NCI-H128 (cell line): ENCODE results near the gene ATG16L1.

Experiments used
- DNase-seq: peaks from one replicate; lab custom pipeline; 2025; ENCODE audit not compliant: unreplicated experiment; lab: John Stamatoyannopoulos, UW

ATG16L1 gene

DNA sequence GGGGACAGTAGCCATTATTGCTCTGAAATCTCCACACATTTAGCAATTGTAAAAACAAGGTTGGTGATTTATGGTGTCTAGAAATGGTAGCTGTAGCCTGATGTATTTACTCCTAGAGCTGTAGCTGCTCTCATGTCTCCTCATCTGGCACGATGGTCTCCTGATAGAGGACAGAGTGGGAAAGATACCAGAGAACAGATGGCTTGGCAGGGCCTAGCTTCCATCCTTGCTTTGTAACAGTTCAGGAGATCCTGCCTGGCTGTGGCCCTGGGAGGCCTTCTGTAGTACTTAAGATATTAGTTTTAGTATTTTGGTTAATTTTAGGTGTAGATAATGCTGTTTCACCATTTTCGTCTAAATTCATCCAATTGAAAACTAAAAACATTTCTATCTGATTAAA lies 6.7 kb downstream of the ATG16L1 start:
- no peak for DNase-seq

DNA sequence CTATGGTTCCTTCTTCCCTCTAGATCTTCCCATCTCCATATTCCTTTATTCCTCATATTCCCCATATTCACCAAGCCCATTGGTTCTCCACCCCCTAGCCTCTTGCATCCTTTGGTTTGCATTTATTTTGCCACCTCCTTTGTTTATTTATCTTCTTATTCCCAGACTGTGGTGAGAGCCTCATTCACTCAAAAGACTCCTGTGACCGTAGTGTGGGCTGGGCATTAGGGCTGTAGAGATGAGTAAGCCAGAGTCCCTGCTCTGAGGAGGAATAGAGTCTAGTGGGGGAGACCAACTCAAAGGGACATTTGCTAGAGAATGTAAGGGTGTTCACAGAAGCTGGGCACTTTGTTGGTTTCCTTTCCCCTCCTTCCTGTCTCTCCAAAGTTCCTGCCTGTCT lies 8.3 kb downstream of the ATG16L1 start:
- DNase-seq: no peak

DNA sequence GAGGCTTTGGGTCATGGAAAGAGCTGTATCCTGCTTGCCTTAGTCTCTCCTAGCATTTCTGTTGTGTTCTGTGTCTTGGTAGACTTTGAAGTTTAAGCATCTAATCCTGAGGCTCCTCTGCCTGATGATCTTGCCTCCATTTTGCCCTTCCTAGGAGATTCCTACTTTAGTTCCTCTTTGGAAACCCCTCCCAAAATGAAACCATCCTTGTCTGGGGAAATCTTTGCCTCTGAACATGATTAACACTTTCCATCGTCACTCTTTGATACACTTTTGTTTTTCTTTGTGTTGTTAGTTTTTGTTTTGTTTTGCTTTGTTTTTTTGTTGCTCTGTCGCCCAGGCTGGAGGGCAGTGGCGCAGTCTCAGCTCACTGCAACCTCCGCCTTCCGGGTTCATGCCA lies 9.2 kb downstream of the ATG16L1 start:
- DNase-seq: no peak

DNA sequence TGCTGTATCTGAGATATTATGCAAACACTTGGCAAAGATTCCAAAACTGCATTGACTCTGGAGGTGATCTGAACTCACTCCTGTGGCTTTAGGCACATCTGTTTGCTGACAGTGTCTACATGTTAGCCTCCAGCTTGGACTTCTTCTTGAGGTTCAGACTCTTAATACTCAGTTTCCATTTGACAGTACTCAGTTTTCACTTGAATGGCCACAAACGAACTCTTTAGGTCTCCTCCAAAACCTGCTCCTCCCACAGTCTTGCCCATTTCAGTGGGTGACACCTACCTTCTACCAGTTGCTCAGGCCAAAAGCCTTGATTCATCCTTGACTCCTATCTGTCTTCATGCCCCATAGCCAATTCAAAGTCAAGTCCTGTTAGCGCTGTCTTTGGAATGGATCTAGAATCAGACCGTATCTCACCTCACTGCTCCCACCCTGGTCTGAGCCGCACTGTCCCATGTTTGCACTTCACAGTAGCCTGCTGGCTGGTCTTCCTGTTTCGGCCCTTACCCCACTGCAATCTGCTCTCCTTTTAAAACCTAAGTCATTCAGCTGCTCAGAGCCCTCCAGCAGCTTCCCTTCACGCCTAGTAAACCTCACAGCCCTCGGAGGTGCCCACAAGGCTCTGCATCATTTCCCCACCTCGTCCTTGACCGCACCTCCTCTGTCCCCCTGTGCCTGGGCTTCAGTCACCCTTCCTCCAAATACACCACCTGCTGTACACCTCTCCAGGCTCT lies 10.5 kb downstream of the ATG16L1 start:
- DNase-seq: no peak

DNA sequence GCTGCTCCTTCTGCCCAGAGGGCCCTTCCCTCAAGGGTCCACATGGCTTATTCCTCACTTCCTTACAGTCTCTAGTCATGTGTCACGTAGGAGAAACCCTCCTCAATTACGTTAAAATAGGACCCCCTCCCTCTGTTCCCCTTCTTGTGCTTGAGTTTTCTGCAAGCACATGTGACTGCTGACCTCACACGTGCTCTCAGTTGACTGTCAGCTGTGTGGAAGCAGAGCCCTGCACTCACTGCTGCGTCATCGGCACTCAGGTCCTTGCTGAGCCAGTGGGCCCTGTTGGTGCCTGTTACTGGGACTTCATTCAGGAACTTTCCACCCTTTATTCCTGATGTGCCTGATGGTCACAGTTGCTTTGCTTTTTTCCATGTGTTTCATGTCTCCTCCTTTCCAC lies 11.1 kb downstream of the ATG16L1 start:
- DNase-seq: no peak

DNA sequence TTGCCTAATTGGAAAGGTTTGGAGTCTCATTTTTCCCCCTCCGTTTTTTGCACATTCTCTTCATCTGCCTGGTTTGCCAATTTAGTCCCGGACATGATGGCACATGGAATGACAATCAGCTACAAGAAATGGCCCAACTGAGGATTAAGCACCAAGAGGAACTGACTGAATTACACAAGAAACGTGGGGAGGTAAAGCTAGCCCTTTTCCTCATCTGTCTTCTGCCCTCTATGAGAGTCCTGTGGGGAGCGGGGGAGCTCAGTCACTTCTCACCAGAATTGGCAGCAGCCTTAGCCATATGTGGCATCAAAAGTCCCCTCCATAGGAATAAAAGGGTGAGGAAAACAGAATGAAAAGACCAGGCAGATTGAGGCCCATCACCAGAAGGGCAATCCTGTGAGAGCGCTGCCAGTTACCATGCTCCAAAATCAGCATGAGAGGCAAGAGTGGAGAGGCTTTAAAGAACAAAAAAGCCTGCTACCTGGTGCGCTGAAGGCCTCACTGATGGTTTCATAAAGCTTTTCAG lies 11.6 kb downstream of the ATG16L1 start:
- DNase-seq: no peak

DNA sequence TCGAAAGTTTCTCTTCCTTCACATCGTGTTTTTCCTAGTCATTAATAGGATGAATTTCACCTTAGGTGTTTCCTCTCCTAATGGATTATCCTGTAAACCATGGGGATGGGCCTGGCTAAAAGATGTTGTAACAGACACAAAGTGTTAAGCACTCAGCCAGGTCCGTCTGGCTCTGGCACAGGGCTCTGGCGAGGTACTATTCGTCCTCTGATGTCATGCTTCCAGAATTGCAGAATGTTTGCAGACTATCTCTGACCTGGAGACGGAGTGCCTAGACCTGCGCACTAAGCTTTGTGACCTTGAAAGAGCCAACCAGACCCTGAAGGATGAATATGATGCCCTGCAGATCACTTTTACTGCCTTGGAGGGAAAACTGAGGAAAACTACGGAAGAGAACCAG lies 13.2 kb downstream of the ATG16L1 start:
- DNase-seq: no peak

DNA sequence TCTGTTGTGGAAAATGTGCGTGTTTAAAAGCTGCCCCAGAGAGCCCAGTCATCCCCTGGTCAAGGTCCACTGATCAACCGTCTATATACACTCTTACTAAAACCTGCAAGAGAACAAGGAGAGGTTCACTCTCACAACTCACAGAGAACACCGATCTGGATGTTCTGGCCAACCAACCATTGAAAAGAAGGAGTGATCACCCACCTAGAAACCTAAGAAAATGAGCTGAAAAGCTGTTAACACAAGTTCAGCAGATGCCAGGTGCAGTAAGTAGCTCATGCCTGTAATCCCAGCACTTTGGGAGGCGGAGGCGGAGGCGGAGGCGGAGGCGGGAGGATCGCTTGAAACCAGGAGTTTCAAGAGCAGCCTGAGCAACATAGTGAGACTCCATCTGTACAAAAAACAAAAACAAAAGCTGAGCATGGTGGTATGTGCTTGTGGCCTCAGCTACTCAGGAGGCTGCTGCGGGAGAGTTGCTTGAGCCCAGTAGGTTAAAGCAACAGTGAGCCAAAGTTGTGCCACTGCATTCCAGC lies 14.5 kb downstream of the ATG16L1 start:
- no peak for DNase-seq

DNA sequence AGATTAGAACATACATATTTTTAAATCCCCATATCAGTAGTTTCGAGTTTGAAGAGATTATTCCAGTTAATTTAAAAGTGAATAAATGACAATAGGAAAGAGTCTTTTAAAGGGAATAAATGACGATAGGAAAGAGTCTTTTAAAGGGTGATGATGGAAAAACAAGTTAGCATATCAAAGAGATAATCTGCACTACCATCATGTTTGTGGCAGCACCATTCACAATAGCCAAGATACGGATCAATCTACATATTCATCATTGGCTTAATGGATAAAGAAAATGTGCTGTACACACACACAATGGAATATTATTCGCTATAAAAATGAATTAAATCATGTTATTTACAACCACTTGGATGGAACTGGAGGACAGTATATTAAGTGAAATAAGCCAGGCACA lies 15.0 kb downstream of the ATG16L1 start:
- DNase-seq: no peak

DNA sequence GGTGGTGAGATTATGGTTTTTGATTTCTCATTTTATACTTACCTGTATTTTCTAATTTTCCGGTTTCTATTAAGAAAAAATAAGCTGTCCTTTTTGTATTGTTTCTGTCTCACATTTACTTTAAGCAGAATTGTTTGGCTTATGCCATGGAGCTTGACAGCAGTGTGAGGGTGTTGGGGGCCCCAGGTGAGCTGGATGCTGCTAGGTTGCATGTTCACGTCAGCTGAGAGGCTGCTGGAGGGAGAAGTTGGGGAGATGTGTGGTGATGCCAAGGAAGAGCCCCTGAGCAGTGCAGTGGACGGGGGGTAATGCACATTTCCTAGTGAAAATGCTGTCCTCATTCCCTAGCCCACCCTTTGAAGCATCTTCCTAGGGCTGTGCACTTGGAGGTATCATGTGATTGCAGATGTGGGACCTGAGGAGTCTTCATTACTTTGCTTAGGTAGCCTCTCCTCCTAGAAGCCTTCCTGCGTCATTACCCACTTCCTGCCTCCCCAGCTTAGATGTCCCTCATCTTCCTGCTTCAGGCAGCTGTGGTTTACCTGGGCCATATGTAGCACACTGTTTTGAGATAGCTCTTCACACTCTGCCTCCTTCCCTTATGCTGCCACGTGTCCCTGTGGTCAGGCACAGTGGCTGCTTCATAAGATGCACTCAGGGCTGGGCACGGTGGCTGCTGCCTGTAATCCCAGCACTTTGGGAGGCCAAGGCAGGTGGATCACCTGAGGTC lies 16.2 kb downstream of the ATG16L1 start:
- DNase-seq: no peak

DNA sequence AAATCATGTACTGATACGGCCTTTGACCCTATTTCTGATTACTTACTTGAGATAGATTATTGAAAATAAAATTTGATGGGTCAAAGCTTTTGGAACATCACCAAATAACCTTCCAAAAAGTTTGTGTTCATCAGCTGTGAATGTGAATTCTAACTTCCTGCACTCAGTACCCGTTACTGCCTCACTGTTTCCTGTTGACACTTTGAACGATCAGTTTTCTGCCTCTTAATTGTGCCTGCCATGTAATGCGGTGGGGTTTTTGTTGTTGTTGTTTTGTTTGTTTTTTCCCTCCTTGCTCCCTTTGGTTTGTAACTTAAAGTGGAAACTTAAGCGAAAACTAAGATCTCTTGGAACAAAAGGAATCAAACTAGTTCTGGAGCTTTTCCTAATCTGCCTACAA lies 18.9 kb downstream of the ATG16L1 start:
- no peak for DNase-seq

DNA sequence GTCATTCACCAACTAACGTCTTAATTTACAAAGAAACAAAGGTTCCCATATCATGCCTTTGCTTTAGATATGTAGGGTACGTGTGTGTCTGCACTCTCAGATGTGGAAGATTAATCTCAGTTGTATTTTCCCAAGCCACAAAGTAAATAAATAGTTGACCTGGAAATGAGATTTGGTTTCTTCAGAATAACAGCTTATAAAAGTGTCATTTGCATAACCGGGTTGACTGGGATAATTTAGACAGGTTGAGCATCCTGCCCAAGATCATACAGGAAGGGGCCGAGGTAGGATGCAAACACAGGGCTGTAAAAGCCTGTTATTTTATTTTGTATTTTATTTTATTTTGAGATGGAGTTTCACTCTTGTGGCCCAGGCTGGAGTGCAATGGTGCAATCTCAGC lies 19.5 kb downstream of the ATG16L1 start:
- DNase-seq: no peak

DNA sequence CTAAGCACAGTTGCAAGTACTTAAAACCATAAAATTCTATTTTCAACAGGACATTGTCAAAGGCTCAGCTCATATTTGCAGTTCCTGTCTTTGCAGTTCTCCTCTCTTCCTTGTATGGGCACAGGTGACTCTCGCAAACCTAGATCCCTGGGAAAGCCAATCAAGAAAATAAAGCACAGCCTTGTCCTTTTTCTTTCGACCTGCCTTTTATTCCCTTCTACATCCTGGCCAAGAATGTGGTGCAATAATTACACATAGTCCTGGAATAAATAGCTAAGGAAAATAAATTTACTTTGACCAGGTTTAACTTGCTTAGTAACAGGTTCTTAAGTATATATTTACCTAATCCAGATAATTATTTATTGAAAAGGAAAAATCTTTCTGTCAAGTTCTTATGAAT lies 20.2 kb downstream of the ATG16L1 start:
- no peak for DNase-seq

DNA sequence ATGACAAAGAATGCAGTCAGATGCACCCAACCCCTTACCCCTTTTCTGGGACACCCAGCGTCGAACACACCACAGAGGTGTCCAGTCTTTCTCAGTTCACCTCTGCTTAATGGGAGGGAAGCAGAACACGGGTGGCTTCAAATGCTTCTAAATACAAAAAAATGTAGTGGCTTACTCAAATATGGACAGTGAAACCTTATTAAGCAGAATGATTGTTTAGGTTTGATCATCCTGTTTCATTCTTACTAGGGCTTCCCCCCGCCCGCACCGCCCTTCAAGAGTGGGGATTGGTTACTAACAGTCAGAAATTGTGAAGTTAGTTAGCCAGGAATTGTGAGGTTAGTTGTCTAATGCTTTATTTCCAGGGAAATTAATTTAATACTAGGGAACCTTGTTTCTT lies 21.6 kb downstream of the ATG16L1 start:
- DNase-seq: no peak

DNA sequence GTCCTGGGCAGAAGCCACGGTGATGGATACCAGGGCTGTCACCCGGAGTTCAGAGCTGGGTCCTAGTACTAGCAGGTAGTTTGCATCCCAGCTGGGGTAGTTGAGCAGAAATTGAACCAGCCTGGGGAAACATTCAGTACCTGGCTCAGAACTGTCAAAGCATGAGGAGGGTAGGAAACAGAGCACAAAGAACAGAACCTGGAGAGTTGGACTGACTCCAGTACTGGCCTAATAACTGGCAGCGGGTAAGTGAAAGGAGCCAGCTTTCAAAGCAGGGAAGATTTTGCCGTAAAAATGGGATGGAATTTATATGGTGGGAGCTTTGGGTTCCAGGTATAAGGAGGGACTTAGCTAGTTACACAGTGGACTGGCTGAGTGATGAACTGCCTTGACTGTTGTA lies 23.8 kb downstream of the ATG16L1 start:
- no peak for DNase-seq

DNA sequence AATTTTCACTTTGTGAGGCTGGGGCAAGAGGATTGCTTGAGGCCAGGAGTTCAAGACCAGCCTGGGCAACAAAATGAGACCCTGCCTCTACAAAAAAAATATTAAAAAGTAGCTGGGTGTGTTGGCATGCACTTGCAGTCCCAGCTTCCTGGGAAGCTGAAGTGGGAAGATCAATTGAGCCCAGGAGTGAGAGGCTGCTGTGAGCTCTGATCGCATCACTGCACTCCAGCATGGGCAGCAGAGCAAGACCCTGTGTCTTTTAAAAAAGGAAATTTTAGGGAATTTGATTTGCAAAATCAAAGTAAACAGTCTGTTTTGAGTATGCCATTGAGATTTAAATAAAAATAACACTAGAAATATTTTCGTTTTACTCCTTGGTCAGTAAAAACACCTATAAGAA lies 27.4 kb downstream of the ATG16L1 start:
- DNase-seq: no peak

DNA sequence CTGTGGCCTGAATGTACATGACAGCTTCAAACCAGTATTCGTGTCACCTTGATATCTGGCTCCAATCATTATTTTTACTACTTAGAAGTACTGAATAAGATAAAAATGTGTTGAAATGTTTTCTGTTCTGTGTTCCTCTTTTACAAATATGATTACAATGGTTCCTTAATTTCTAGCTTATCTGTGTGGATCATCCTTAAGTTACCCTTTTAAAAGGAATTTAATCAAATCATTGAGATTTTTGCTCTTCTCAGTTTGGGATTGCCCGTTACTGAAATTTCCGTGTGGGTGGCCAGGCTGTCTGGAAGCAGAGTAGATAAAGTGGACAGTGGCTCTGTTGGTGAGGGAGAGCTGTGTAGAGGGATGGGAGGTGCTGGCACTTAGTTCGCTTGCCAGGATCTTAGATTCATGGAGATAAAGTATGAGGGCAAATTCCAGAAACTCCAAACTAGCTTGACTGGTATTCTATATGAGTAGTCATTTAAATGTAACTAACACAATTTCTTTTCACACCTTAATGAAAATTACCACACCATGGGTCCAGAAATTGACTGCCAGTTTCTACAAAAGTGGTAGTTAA lies 28.7 kb downstream of the ATG16L1 start:
- no peak for DNase-seq

DNA sequence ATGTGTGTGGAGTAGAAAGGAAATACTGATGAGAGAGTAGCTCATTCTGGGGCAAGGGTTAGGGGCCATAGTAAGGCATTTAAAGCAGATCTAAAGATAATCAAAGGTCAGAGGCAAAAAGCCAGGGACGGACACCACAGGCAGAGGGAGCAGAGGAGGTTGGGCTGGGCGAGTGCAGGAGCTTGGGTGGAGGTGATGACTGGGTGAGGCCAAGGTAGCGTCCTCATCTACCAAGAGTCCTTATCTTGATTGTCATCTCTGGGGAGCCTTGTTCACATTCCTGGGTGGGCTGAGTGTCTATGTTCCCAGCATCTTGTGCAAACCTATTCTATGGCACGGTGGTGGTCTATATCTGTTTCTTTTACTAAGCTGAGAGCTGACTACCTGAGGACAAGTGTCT lies 30.1 kb downstream of the ATG16L1 start:
- no peak for DNase-seq

DNA sequence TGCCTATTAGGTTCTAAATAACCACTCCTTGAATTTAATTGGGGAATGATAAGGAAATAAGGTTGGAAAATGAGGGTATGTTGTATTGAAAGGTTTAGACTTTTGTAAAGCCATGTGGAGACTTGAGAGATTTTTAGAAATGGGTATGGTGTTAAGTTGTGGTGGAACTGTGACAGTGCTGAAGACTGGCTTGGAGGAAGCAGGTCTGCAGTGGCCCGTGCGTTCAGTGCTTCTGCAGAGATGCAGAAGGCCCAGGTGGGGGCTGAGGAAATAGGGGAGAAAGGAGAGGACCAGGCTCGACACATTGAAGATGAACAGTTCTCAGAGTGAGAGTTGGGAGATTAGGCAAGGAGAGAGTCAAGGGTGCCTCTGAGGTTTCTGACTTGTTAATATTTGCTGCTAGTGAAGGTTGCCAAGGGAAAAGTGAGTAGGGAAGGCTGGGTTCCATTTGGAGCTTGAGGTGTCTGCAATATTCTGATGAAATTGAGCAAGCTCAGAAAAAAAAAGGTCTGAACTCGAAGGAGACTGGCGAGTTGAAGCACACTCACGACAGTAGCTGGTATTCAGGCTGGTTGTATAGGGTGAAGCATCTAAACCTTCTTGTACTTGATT lies 30.6 kb downstream of the ATG16L1 start:
- no peak for DNase-seq

DNA sequence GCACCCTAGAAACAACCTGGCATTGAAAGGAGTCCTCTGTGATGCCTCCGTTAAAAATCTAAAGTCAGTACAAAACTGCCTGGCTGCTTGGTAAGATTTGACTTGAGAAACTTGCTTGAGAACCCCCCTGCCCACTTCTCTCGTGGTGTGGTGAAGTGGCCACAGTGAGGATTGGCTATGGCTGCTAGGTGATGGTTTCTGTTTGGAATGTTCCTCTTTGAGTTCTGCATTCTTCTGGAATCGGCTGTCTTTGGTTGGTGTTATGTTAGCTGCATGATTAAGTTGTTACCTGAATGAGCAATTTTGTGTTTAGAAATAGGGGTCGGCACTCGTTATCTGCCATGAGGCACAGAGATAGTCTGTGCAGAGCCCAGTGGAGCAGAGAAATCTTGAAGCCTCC lies 34.4 kb downstream of the ATG16L1 start:
- DNase-seq: no peak

DNA sequence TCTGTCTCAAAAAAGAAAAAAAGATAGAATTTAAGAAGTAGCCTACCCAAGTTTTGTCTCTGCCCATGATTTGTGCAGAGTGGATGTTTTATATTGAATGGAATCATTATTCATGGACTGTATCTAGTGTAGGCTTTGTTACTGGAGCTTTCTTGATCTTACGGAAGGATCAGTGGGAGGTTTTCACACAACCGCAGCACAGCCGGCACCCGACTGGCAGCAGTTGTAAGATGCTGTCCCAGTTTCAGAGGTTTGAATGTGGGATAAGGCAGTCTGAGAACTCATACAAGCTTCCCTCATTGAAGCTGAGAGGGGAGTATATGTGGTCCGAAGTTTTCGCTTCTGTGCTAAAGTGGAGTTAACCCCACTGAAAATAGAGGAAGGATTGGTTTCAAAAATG lies 36.4 kb downstream of the ATG16L1 start:
- no peak for DNase-seq

DNA sequence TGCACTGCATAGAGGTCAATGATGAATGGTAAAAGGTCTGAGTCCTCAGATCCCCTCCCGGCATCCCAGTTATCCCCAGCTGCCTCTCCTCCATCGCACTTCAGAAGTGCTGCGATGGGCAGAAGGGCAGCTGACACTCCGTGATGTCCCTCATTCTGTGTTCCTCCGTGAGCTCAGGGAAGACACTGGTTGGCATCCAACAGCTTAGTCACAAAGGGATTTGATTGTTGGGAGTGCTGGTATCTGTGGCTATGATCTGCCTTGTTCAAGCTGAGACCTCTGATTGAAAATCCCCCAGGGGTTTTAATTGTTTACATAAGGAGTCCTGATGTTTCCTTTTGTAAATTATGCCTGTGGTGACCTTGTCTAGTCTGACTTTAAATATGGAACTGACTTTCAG lies 37.2 kb downstream of the ATG16L1 start:
- no peak for DNase-seq
